ENCODE data around the gene GAL3ST2.
"Not testable (repeated sequence)": the region's sequence is repeated elsewhere in the genome, so short reads cannot be mapped to it uniquely, and the experiment has no call there.

GAL3ST2 gene

DNA sequence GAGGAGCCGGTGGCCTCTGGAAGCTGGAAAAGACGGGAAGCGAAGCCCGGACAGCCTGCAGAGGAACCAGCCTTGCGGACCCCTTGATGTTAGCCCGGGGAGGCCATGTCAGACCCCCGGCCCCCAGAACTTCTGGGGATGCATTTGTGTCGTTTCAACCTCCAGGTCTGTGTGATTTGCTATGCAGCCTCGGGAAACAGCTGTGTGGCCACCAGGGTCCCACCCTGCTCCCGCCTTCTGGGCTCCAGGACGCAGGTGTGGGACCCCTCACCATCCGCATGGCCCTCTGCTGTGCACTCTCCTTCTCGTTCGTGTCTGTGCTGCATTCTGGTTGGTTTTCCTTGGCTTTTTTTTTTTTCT is 45.6 kb downstream of the GAL3ST2 start:
- DNase-seq: no peak

DNA sequence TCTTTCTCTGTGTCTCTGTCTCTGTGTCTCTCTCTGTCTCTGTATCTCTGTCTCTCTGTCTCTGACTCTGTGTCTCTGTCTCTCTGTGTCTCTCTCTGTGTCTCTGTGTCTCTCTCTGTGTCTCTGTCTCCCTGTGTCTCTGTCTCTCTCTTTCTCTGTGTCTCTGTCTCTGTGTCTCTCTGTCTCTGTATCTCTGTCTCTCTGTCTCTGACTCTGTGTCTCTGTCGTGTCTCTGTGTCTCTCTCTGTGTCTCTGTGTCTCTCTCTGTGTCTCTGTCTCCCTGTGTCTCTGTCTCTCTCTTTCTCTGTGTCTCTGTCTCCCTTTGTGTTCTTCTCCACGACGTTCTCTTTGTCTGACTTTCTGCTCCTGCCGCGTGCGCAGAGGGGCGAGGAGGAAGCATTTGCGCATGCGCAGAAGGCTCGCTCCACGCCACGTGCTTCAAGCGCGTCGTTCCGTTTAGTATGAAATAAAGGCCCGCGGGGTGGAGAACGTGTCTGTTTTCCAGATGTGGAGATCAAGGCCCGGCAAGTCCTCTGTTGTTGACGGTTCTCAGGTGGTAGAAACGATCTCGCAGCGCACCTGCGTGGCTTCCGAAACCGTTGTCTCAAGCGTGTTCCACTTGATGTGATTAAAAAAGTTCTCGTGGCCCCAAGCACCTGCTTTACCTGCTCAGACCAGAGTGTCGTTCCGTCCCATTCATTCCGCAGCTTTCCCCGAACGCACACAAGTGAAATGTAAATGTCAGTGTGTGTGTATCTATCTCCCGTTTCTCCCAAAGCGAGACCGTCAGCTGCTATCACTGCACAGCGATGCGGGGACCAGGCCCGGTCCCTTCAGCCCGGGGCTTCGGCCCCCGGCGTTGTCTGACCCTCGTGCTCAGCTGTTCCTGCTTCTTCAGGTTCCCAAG is 47.2 kb downstream of the GAL3ST2 start:
- not testable (repeated sequence) for DNase-seq

DNA sequence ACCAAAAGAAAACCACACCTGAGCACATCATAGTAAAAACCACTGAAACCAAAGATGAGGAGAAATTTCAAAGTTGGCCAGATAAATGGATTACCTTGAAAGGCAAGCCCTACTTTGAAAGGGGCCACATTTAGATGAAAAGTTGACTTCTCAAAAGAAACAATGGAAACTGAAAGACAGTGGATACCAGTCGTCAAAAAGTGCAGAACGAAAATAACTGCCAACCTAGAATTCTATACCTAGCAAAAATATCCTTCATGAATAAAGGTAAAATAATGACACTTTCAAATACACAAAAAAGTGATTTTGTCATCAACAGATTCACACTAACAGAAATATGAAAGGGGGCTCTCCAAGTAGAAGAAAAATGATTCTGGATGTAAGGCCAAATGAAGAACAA is 50.8 kb downstream of the GAL3ST2 start:
- DNase-seq: no peak

DNA sequence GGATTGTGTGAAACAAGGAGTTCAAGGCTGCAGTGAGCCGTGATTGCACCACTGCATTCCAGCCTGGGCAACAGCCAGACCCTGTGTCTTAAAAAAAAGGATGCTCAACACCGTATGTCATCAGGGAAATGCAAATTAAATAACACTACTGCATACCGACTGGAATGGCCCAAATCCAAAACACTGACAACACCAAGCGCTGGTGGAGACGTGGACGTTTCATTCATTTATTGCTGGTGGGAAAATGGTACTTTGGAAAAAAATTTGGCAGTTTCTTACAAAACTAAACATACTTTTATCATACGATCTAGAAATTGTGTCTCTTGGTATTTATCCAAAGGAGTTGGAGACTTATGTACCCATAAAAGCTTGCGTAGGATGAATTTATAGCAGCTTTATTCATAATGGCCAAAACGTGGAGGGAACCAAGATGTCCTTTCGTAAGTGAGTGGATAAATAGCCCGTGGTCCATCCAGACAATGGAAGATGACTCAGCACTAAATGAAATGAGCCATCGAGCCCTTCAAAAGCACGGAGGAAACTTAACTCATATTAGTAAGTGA is 56.6 kb downstream of the GAL3ST2 start:
- DNase-seq: no peak

DNA sequence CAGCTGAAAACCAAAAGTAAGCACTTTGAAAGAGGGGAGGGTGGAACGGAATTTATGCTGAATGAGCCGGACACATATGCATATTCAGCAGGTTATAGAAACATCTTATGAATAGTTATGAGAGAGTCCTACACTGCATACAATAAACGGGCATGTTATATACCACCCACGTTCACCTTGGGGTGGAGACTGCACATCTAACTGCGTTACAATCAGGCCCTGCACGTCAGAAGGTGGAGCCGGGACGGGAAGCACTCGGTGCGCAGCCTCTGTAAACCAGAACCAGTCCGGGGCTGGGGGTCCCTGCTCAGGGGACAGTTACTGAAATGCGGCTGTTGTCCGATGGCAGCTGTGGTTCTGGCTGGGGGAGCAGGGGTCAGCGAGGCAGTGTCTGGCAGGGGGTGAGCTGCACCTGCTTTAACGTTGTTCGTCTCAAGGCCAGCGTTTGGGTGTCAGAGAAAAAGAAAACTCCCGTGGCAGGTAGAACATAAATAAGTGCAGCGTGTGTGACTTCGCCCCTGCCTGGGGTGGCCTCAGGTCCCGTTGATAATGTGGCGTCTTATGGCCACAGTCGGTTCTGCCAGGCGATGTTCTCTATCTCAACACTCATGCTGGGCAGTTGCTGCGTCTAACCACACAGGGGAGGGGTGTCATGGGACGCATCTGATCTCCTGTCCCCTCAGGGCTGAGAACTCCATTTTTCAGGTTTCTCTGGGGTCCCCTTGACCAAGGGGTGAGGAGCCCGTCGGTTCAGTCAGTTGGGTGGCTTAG is 57.3 kb downstream of the GAL3ST2 start:
- not testable (repeated sequence) for DNase-seq

DNA sequence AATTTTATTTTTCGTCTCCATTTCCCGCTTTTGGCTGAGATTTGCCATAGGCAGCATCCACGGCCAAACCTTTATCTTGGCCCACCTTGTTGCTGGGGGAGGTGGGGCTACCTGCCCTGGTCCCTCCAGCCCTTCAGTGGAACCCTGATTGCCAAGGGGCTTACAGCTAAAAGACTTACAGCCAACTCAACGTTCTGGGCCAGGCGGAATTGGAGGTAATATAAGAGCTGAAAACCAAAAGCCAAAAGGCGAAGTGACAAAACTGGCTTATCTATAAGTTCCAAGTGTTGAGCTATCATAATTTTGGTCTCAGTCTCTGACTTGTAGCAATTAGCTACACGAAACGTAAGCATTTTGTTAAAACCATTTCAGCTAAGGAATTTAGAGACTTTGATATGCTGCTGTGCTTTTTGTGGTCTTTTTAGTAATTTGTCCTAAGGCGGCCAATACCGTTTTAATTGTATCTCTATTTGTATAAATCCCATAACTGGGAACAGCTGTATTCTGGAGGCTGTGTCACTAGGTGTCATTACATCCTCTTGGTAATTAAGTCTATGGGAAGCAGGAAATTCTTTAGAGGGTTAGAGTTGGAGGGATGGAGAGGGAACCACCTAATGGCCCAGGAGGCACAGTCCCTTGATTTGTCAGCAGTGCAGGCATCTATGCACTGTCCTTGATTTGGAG is 58.0 kb downstream of the GAL3ST2 start:
- DNase-seq: no peak

DNA sequence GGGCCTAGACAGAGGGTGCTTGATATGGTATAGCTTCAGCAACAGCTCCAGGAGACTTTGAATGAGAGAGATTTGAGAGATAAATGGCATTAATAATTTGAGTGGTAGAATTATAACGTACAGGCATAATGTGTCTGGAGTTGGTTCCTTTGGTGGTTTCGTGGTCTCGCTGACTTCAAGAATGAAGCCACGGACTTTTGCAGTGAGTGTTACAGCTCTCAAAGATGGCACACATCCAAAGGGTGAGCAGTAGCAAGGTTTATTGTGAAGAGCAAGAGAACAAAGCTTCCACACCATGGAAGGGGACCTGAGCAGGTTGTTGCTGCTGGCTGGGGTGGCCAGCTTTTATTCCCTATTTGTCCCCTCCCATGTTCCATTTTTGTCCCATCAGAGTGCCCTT is 59.0 kb downstream of the GAL3ST2 start:
- no peak for DNase-seq

DNA sequence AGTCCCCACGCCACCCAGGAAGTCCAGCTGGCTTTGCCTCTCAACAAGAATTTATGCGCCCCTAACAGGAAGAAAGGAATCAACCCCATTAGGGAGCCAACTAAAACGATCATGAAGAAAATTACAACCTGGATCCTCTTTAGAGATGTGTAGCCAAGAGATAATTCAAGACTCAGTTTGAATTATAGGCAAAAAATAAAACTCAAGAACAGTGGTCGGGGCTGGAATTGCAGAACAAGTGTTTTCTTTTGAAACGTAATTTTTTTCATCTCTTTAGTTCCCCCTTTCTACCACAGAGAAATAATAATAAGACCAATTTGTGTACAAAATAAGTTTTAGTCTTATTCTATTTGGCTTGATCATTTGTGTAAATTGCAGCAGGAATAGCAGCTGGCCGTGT is 59.7 kb downstream of the GAL3ST2 start:
- DNase-seq: no peak

DNA sequence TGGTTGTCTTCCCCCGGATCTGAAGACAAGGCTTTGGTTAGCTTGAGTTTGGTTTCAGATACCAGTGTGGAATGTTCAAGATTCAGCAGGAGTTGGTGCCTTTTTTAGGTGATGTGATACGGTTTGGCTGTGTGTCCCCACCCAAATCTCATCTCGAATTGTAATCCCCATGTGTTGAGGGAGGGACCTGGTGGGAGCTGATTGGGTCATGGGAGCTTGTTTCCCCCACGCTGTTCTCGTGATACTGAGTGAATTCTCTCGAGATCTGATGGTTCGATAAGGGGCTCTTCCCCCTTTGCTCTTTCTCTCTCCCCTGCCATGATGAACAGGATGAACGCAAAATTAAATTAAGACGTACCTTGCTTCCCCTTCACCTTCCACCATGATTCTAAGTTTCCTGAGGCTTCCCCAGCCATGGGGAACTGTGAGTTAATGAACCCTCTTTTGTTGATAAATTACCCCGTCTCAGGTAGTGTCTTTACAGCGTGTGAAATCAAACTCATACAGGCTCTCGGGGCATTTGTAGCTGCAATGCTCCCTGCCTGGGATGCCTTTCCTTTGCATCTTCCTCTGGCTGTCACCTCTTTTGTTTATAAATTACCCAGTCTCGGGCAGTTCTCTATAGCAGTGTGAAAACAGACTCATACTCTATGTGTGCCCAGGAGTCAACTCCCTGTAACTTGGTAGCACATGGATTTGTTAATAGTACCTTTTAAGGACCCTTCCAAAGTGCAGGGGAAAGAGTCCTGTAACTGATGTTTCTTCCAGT is 60.8 kb downstream of the GAL3ST2 start:
- DNase-seq: no peak

DNA sequence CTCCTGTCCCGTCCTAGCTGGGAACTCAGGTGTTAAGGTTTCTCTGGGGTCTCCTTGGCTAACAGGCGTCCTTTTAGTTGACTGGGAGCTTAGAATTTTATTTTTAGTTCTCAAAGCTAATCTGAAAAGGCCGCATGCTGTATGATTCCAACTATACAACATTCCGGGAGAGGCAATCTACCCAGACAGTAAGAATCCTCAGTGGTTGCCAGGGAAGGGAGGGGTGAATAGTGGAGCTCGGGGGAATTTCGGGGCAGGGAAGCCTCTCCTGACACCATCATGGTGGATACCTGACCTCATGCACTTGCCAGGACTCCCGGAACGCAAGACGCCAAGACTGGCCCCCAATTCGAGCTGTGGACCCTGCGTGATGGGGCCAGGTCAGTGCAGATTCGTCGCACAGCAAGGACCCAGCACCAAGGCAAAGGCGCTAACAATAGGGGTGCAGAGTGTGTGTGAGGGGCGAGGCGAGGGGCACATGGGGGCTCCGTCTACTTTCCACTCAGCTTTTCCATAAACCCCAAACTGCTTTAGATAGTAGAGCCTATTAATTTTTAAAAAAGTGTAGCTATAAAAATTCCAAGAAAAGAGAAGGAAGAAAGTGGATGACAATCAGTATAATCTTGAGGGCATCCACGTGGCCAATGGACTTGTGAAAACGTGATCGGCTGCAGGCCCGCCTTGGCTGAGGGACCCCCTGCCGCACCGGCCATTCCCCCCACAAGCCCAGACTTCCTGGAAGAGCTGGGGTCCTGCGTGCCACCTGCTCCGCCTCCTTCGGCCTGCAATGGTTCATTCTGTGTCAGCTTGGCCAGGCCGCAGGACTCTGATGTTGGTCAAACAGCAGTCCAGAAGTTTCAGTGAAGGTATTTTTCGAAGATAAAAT is 64.8 kb downstream of the GAL3ST2 start:
- DNase-seq: no peak

DNA sequence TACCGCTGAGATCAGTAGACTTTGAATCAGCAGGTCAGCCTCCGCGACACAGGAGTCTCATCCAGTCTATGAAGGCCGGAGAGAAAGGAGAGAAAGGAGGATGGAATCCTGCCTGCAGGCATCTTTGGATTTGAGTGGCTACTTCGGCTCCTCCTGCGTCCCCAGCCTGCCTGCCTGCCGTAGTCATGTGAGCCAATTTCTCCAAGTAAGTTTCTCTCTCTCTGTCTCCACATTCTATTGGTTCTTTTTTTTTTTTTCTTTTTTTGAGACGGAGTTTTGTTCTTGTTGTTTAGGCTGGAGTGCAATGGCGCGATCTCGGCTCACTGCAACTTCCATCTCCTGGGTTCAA is 65.4 kb downstream of the GAL3ST2 start:
- DNase-seq: no peak

DNA sequence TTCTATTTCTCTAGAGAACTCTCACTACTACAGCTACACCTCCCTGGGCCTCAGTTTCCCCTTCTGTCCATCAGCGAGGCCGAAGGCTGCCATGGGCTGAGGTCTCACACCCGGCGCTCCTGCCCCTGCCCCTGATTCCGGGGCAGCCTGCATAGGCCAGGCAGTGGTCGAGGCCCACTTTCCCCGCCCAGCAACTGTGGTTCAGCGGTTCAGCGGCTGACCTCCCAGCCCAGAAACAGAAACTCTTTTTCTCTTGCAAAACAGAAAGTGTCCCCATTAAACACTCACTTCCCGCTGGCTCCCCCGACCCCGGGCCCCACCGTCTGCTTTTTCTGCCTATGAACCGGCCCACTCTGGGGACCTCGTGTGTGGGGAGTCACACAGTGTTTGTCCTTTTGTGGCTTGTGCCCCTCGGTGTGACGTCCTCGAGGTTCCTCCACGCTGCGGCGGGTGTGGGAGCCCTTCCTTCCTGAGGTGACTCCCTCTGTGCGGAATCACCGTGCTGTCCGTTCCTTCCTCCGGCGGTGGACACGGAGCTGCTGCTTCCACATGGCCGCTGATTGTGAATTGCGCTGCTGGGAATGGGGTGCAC is 66.1 kb downstream of the GAL3ST2 start:
- no peak for DNase-seq

DNA sequence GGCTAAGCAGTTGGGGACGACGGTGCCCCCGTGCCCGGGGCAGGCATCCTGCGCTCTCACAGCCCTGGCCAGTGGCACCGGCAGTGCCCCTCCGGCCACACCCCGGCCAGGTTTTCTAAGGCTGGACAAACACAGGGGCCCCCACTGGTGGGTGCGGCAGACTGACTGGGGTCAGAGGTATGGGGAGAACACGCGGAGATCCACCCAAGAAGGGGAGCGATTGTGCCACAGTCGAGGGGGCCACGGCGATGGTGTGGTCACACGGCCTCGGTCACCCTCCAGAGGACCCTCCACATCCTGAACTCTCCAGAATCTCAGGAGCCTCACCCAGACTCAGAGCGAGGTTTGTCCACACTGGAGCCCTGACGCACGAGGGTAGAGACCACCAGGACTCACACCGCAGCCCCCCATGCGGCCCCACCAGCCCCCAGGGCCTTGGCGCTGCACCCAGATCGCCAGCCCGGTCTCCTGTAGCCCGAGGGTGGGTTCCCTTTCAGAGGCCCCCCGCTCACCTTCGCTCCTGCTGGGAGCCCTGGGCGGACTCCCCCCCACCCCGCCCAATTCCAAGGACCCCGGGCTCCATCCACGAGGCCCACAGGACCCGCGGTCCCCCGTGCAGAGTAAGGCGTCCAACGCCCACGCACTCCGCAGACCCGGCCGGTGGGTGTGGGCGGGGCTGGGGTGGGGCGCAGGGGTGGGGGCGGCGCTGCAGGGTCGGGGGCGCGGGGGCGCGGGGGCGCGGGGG is 66.9 kb downstream of the GAL3ST2 start:
- DNase-seq: no peak

DNA sequence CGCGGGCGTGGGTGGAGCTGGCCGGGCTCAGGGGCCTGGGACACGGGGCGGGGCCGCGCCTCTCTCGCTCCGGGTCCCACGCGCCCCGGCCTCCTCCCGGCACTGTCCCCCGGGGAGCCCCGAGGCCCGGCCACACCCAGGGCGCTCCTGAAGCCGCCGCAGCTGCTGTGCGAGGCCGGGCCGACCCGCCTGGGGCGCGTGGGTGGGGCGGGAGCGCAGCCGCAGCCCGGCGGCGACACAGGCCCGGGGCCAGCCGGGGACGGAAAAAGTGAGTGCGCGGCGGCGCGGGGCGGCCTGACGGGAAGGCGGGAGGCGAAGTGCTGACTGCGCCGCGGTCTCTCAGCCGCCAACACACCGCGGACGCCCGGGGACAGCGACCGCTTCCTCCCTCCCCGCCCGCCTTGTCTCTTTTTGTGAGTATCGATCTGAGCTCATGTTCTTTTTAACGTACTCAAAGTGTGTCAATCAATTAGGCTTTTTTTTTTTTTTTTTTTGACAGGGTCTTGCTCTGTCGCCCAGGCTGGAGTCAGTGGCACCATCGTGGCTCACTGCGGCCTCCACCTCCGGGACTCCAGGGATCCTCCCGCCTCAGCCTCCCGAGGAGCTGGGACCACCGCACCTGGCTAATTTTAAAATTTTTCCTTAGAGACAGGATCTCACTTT is 67.6 kb downstream of the GAL3ST2 start:
- DNase-seq: no peak

DNA sequence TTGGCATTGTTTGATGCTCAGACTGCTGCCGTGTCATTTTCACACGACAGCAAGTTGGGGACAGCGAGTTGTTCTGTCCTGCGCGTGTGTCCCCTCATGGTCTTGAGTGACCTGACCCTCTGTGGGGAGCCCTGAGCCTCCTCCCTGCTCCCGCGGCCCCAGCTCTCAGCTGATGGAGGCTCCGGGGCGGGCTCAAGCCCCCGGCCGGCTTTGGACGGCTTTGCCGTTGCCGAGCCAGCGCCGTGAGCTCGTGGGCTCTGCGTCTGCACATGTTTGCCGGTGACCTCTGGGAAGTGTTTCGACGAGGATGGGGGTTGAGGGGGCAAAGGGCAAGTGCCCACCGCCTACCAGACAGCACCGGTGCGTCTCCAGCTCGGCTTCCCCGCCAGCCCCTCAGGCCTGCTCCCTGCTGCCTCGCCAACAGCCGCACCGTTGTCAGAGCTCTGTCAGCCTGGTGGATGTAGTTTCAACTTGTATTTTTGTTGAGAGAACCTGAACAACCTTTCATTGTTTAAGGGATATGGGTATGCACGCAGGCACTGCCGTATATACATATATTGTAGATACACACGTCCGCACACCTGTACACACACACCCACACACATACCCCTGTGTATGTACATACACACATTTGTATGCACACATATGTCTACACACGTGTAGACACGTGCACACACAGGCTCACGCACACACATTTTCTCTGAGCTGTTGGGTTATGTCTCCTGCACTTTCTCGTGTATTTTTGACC is 68.4 kb downstream of the GAL3ST2 start:
- no peak for DNase-seq

DNA sequence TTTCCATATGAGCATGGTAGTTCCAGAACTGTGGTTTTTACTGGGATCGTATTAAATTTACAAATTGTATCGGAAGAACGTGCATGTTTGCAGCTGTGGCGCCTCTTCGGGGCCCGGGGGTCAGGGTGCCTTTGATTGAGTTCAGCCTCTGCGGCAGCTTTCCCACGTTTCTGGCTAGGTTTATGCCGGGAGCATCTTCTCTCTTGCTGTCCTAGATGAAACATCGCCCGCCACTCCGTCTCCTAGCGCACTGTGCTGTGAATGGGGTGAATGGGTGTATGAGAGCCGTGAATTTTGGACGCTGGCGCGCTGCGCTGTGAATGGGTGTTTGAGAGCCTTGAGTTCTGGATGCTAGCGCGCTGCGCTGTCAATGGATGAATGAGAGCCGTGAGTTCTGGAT is 69.8 kb downstream of the GAL3ST2 start:
- no peak for DNase-seq

DNA sequence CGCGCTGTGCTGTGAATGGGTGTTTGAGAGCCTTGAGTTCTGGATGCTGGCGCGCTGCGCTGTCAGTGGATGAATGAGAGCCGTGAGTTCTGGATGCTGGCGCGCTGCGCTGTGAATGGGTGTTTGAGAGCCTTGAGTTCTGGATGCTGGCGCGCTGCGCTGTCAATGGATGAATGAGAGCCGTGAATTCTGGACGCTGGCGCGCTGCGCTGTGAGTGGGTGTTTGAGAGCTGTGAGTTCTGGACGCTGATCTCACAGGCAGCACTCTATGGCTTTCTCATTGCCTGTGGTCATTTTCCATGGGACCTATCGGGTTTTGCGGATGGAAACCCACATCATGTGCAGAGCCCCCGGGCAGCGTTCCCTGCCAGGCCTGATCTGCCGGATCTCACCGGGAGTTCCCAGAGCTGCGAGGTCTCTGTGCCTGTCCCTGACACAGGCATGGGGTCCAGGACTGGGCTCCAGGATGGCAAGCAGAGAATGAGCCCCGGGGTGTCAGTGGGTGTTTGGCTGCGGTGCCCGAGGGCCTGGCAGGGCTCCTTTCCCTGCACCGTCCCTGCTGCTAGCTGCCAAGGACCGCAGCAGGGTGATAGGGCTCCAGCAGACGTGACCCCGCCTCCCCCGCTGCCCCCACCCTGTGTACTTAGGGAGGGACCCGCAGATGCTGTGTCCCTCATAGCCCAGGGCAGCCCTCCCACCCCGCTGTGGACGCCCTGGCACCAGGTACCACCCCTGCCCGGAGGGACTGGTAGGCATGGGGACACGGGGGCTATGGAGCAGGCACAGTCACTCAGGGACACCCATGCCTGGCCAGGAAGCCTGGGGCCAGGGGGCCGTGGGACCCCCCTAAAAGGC is 72.4 kb downstream of the GAL3ST2 start:
- no peak for DNase-seq
